Measurements from ENCODE around the gene SGCG.

SGCG gene

GRCh38 chr13:23339225-23339624, 158.4 kb downstream of the SGCG start:
- no peak for DNase-seq

- DNase-seq: no peak
Observed at GRCh38 chr13:23344931-23345595, 164.3 kb downstream of the SGCG start.

GRCh38 chr13:23347601-23348000, 166.8 kb downstream of the SGCG start:
- no peak for DNase-seq

GRCh38 chr13:23348262-23349127, 167.7 kb downstream of the SGCG start:
- DNase-seq: no peak

- DNase-seq: no peak
Observed at GRCh38 chr13:23349161-23349897, 168.6 kb downstream of the SGCG start.

- no peak for DNase-seq
Observed at GRCh38 chr13:23350009-23350408, 169.2 kb downstream of the SGCG start.

- DNase-seq: no peak
Observed at GRCh38 chr13:23352161-23352560, 171.4 kb downstream of the SGCG start.

GRCh38 chr13:23354520-23354919, 173.7 kb downstream of the SGCG start:
- no peak for DNase-seq

- DNase-seq: no peak
Observed at GRCh38 chr13:23356368-23356767, 175.6 kb downstream of the SGCG start.

GRCh38 chr13:23357349-23357748, 176.6 kb downstream of the SGCG start:
- no peak for DNase-seq

GRCh38 chr13:23359882-23360281, 179.1 kb downstream of the SGCG start:
- no peak for DNase-seq

GRCh38 chr13:23365652-23366051, 184.9 kb downstream of the SGCG start:
- no peak for DNase-seq

- DNase-seq: no peak
Observed at GRCh38 chr13:23367907-23368306, 187.1 kb downstream of the SGCG start.

- peak in 1 of 5 experiments; percentile 46 for DNase-seq
Observed at GRCh38 chr13:23372264-23372906, 191.6 kb downstream of the SGCG start.
